ENCODE measurements around the gene SNRPA. TPM values are rescaled to one million over a fixed set of nuclear protein-coding genes. Genes with fewer than 3 reads are reported as not detected.

The SNRPA gene
- total RNA-seq, 1 donor = 20.6 TPM

GRCh38 chr19:40774916-40775631 lies 24.1 kb downstream of the SNRPA start, which contains the start of gene MIA:
Gene MIA, plus strand, starts transcription at chr19:40775521. Its CDS starts 22 bp downstream, at chr19:40775543.
- peak; percentile 0 for DNase-seq (ENCODE audit: insufficient read length, low spot score, missing footprints)
- no peak for TF ChIP-seq CTCF (IDR thresholded peaks at IDR 0.05; ENCODE audit: extremely low read depth, low read depth, low read length)
- H3K79me2 ChIP-seq (ENCODE audit: insufficient read depth, low read length) = peaks cover 4% of the 10 kb centered on the region
- H2AFZ ChIP-seq (ENCODE audit: low read length) = peak within 1 kb of the TSS; percentile 39
- H3K27ac ChIP-seq (ENCODE audit: low read depth, low read length) = no peak within 1 kb of the TSS
- no peaks in the 10 kb centered on the region for H3K9me3 ChIP-seq (ENCODE audit: low read depth, low read length)
- H3K4me2 ChIP-seq (ENCODE audit: insufficient read depth, low read length) = no peak within 1 kb of the TSS
- H4K20me1 ChIP-seq (ENCODE audit: insufficient read depth, low read length) = no peaks in the 10 kb centered on the region
- peak within 1 kb of the TSS; percentile 24 for H3K4me3 ChIP-seq (ENCODE audit: insufficient read depth, low read length)
- H3K27me3 ChIP-seq (ENCODE audit: insufficient read depth, low read length) = no peaks in the 10 kb centered on the region
- no peaks in the 10 kb centered on the region for H3K36me3 ChIP-seq (ENCODE audit: insufficient read depth, low read length)
- H3K4me1 ChIP-seq (ENCODE audit: insufficient read depth, low read length) = peaks cover 12% of the 10 kb centered on the region

GRCh38 chr19:40775632-40776022 lies 24.6 kb downstream of the SNRPA start:
- Histone ChIP-seq H3K36me3 (ENCODE audit: insufficient read depth, low read length) (no peaks in the 10 kb centered on the region), H4K20me1 (ENCODE audit: insufficient read depth, low read length) (no peaks in the 10 kb centered on the region), H3K27ac (ENCODE audit: low read depth, low read length) (no peak overlapping the region), H3K79me2 (ENCODE audit: insufficient read depth, low read length) (peaks cover 4% of the 10 kb centered on the region), H2AFZ (ENCODE audit: low read length) (peak overlapping the region; percentile 39), H3K27me3 (ENCODE audit: insufficient read depth, low read length) (no peaks in the 10 kb centered on the region), H3K9me3 (ENCODE audit: low read depth, low read length) (no peaks in the 10 kb centered on the region), H3K4me1 (ENCODE audit: insufficient read depth, low read length) (peaks cover 12% of the 10 kb centered on the region), H3K4me3 (ENCODE audit: insufficient read depth, low read length) (peak overlapping the region; percentile 24), H3K4me2 (ENCODE audit: insufficient read depth, low read length) (no peak overlapping the region)
- TF ChIP-seq CTCF (IDR thresholded peaks at IDR 0.05; ENCODE audit: extremely low read depth, low read depth, low read length) = no peak
- DNase-seq (ENCODE audit: insufficient read length, low spot score, missing footprints) = no peak

GRCh38 chr19:40776364-40776763 lies 25.4 kb downstream of the SNRPA start:
- no peak for TF ChIP-seq CTCF (IDR thresholded peaks at IDR 0.05; ENCODE audit: extremely low read depth, low read depth, low read length)
- no peak for DNase-seq (ENCODE audit: insufficient read length, low spot score, missing footprints)
- Histone ChIP-seq H3K79me2 (ENCODE audit: insufficient read depth, low read length) (peaks cover 4% of the 10 kb centered on the region), H4K20me1 (ENCODE audit: insufficient read depth, low read length) (no peaks in the 10 kb centered on the region), H3K9me3 (ENCODE audit: low read depth, low read length) (no peaks in the 10 kb centered on the region), H3K36me3 (ENCODE audit: insufficient read depth, low read length) (no peaks in the 10 kb centered on the region), H3K27ac (ENCODE audit: low read depth, low read length) (no peak overlapping the region), H3K27me3 (ENCODE audit: insufficient read depth, low read length) (no peaks in the 10 kb centered on the region), H2AFZ (ENCODE audit: low read length) (no peak overlapping the region), H3K4me3 (ENCODE audit: insufficient read depth, low read length) (no peak overlapping the region), H3K4me2 (ENCODE audit: insufficient read depth, low read length) (no peak overlapping the region), H3K4me1 (ENCODE audit: insufficient read depth, low read length) (peaks cover 12% of the 10 kb centered on the region)

GRCh38 chr19:40776932-40777644 lies 26.1 kb downstream of the SNRPA start:
- Histone ChIP-seq H4K20me1 (ENCODE audit: insufficient read depth, low read length) (no peaks in the 10 kb centered on the region), H3K4me3 (ENCODE audit: insufficient read depth, low read length) (peak overlapping the region; percentile 77), H3K79me2 (ENCODE audit: insufficient read depth, low read length) (peaks cover 4% of the 10 kb centered on the region), H3K4me2 (ENCODE audit: insufficient read depth, low read length) (peak overlapping the region; percentile 99), H2AFZ (ENCODE audit: low read length) (peak overlapping the region; percentile 92), H3K27me3 (ENCODE audit: insufficient read depth, low read length) (no peaks in the 10 kb centered on the region), H3K36me3 (ENCODE audit: insufficient read depth, low read length) (no peaks in the 10 kb centered on the region), H3K9me3 (ENCODE audit: low read depth, low read length) (no peaks in the 10 kb centered on the region), H3K4me1 (ENCODE audit: insufficient read depth, low read length) (peaks cover 12% of the 10 kb centered on the region), H3K27ac (ENCODE audit: low read depth, low read length) (peak overlapping the region; percentile 88)
- peak; percentile 83 for DNase-seq (ENCODE audit: insufficient read length, low spot score, missing footprints)
- no peak for TF ChIP-seq CTCF (IDR thresholded peaks at IDR 0.05; ENCODE audit: extremely low read depth, low read depth, low read length)
